HG03565 (cell line): ENCODE measurements around the gene RAG2.

ENCODE experiments used
- ATAC-seq: cut with Tn5 transposase; IDR thresholded peaks from one replicate; pipeline ENCODE4 v1.9.1; 2021; ENCODE audit warnings: mild to moderate bottlenecking, moderate library complexity; ENCODE audit not compliant: unreplicated experiment

Gene RAG2

GRCh38 chr11:36598051-36598450 is at the start of gene RAG2:
TSS of gene RAG2 (minus strand) at chr11:36598236. CDS start at chr11:36594168, 4,068 bp downstream.
- no peak for ATAC-seq

GRCh38 chr11:36638556-36638955 is 40.5 kb upstream of the RAG2 start:
- no peak for ATAC-seq

- ATAC-seq: no peak
Measured at GRCh38 chr11:36635066-36635862, 37.2 kb upstream of the RAG2 start.

DNA sequence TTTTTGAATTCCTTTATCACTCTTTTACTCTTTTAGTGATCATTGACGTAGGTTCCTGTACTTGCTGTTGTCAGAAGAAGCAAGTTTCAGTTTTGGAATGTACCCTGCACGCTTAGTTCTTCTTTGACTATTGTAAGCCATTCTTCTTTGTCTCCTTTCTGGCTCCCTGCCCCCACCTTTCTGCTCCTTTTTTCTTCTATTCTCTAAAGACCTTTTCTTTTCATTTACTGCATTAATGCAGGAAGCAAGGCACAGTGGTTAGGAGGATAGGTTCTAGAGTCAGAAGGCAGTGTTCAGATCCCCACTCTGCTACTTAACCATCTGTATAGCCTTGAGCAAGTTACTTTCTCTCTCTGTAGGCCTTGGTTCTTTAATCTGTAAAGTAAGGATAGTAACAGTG is 33.7 kb upstream of the RAG2 start:
- peak; percentile 86 for ATAC-seq

DNA sequence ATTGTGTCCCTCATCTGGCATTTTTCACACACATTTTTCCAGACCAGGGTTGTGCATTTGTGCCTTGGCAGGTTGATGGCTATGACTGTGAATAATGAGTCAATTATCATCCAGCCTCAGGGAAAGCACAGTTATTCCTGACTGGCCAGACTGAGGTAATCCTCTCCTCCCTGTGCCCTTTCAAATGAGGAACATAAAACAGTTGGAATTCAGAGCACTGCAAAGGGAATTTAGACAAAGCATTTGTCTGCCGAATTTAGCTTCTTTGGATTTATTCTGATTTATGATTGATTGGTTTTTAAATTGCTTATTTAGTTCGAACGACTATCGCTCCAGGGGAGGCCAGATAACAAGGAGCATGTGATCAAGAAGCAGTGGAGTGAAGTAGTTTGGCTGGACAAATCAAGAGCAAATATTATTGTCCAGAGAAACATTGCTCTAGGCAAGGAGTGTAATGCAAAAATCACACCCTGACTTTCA is 30.8 kb upstream of the RAG2 start:
- no peak for ATAC-seq

GRCh38 chr11:36628141-36628540 is 30.1 kb upstream of the RAG2 start:
- no peak for ATAC-seq

- ATAC-seq: no peak
Measured at GRCh38 chr11:36627471-36627870, 29.4 kb upstream of the RAG2 start.

GRCh38 chr11:36627006-36627405 is 29.0 kb upstream of the RAG2 start:
- ATAC-seq: no peak

DNA sequence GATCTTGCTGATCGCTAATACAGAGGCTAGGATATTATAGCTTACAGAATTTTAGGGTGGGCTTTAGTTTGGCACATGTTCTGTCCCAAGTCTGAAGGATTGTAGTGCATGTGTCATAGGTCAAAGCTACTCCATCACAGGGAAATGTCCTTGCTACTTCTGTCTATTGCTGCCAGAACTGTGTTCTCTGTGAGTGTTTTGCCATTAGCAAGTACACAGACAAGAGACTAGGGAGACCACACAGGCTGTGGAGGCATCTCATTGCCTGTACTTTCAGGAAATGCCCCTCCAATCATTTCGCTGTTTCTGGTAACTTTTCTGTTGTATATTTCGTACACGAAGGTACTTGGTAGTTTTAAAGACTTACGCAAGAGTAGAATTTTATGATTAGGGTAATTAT is 25.5 kb upstream of the RAG2 start:
- no peak for ATAC-seq

DNA sequence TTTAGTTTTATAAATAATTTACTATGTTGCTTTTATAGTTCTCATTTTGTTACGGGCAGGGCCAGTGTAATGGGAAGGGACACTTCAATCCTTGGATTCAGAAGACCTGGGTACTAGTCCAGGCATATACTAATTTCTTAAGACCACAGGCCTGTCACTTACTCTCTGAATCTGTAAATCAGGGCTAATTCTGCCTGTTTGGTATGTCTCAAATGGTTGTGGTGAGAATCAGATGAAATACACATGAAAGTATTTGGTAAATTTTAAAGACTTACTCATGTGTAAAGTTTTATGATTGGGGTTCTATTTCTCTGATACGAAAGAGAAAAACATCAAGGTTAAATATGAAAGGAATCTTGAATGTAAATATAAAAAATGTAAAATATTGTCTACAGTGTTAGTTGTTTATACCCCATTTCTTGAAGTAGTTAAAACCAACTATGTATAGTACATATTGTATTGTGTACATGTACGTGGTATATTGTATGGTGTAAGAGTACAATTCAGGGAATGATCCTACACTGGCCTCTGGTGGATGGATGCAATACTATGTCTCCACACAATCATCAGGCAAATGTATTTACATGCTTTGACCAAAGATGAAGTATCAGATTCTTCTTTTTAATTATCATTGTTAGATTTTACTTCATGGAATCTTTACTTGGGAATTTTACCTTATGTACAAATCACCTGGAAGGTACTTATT is 24.5 kb upstream of the RAG2 start:
- ATAC-seq: peak; percentile 62

DNA sequence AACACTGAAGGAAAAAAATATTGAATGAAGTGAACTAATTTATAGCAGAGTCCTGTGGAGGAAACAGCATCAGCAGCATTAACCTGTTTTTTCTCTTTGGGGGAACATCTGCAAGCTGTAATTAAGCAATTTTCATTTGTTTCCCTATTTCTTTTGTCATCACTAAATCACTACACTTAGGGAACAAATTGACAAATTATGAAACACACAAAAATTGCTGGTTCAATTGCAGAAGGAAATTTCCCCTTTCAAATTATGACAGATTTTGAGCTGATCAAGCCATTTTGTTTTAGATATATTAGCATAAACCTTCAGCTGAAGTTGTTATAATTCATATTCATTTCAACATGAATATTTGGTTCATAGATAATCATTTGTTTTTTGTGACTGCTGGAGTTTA is 22.2 kb upstream of the RAG2 start:
- no peak for ATAC-seq

DNA sequence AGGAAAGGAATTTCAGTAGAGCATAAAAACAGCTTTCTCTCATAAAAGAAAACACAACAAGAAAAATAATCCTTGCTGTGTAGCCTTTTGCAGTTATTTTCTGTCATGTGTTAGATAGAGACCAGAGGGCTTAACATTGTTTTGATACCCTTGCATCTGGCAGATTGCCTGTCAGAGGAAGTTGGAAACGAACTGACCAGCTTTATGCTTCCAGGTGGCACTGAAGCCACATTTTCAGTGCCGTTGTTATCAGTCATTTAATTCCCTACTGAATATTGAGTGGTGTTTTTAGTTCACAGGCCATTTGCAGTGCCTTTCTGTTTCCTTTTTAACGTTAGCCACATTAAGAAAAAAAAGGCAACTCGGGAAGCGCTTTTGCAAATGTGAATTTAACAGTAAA is 21.5 kb upstream of the RAG2 start:
- no peak for ATAC-seq

GRCh38 chr11:36618363-36619047 is 20.5 kb upstream of the RAG2 start:
- no peak for ATAC-seq

DNA sequence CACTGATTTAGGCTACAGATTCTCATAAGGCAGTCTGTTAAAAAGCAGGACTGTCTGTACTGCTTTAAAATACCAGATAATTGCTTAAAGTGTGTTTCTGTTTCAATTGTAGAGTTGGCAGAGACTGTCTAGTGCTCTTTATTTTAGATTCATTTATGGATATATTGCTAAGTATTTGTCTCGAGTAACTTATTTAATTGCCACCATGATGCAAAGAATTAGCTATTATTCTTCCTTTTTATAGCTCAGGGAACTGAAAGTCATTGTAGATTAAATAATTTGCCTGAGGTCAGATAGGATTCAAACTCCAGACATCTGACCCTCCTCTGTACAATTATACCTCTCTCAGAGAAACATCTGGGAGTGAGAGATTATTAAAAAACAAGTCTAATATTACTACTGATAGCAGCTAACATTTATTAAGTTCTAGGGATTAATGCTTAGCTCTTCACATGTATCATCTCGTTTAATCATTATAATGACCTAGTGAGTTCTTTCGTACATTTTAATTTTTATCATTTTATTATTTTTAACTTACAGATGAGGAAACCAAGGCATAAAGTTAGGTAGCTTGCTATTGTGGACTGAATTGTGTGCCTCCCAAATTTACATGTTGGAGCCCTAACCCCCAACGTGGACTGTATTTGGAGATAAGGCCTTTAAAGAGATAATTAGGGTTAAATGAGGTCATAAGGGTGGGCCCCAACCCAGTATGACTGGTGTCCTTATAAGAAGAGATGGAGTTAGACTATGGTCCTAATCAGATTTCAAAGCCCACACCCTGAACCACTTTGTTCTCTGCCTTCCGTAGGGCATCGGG is 19.7 kb upstream of the RAG2 start:
- no peak for ATAC-seq

- no peak for ATAC-seq
Measured at GRCh38 chr11:36615826-36616225, 17.8 kb upstream of the RAG2 start.

DNA sequence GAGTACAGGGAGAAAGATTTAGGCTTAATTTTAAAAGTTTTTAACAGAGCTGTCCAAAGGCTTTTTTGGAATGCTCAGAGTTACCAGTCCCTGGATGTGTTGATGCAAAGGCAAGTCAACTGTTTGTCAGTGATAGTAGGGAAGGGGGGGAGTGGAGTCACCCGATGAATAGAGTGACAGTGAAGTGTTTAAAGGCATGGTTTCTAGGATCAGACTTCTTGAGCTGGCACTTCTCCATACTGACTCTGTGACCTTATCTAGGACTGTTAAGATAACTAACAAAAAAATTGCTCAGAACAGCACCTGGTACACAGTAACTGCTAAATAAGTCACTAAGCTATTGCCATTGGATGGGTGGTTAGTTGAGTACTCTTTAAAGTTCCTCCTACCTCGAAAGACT is 11.3 kb upstream of the RAG2 start:
- ATAC-seq: no peak

- ATAC-seq: no peak
Measured at GRCh38 chr11:36608491-36609199, 10.6 kb upstream of the RAG2 start.

DNA sequence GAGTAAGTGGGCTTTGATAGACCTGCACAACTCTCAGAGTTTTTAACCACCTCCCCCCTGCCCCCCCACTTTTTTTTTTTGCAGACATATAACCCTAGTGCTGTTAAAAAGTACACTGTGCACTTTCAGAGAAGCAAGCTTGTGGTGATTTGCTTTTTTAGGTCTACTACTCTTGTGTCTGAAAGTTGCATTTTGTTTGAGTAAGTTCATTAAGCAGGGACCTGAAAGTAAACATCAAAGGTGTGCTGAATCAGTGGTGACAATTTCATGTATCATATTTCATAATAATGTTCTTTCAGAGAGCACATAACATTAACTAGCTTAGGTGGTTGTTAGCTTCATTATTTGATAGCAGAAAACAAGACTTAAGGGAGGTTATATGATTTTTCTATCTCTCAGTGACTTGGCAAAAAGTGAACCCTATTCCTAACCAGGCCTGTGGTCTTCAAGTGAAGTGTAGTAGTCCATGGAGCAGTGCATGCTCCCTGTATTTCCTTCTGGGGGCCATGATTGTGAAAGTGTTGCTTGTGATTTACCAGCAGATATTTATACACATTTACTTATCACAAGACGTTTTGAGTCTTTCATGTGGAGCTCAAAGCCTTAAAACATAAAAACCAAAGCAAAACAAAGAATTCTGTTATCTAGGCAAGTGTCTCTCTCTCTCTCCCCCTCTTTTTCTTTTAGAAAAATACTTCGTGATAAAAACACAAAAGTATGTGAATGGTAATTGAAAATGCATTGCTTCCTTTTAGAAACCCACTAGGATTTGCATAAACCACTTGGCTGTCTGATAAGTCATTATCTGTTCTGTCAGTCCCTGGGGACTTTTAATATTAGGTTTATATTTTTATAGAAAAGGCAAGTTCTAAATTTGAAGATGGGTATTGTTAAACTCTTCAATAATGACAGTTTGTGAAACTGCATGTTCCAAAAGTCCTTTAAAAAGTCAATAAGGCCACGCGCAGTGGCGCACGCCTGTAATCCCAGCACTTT is 7.5 kb upstream of the RAG2 start:
- ATAC-seq: peak; percentile 64

- no peak for ATAC-seq
Measured at GRCh38 chr11:36602135-36602534, 4.1 kb upstream of the RAG2 start.
